NT2/D1 (cell line): Measurements from ENCODE around the gene TSPEAR.

Experiments
- SUZ12 ChIP-seq: IDR thresholded peaks from 2 replicates; pipeline ENCODE4 v1.6.1; 2011; ENCODE audit not compliant: insufficient read length, insufficient read depth; ENCODE audit errors: extremely low read depth
- YY1 ChIP-seq: IDR thresholded peaks from 2 replicates; pipeline ENCODE4 v1.6.1; 2011; ENCODE audit not compliant: insufficient read length, insufficient read depth
- ZNF274 ChIP-seq: IDR thresholded peaks from 2 replicates; pipeline ENCODE4 v1.6.1; 2011; ENCODE audit warnings: mild to moderate bottlenecking, low read depth, low read length

DNA sequence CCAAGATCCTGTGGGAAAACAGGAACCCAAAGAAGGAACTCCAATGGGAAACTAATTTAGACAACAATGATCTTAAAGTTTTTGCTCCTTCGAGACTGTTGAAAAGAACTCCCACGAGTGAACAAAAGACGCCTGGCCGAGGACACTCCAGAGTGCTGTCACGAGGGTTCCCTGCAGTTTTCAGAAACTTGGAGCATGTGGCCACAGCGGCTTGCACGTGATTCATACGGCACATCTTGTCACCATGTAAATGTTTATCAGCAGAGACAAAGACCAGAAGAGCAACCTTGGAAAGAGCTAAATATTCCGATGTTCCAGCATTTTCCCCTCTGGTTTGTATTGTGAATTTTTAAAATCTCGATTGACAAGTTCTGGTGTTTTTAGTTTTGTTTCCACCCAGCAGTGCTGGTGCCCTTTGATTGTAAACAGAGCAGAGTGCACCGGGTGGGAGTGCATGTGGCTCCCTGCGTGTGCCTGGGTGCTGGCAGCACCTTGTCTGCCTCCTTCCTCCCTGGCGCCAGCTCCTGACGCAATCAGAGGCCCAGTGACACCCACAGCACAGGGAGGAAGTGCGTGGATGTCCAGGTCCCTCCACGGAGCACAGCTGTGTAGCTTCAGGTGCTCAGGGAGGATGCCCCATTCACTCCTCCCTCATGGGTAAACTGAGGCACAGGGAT lies 233.1 kb downstream of the TSPEAR start:
- TF ChIP-seq ZNF274 (no peak), SUZ12 (no peak), YY1 (no peak)
